Breast epithelium (tissue), 4 donors: Measurements from ENCODE around the gene STEAP3. TPM values are rescaled to one million over a fixed set of nuclear protein-coding genes. Genes with fewer than 3 reads are reported as not detected.
A peak's percentile ranks its signal among the peaks of the same experiment; 100 is the strongest.

Experiments
- DNase-seq, 2 donors: peaks; one replicate each; pipeline ENCODE4 v3.0.0-alpha.2; 2019; ENCODE audit warnings: low spot score in 2 of 2
- H3K27ac ChIP-seq, 2 donors: fragments of 200-600 bp; sonication (generic) in 1 of 2; one replicate each; pipeline ENCODE4 v1.5.1; 2016 to 2019; ENCODE audit warnings: mild to moderate bottlenecking in 1 of 2
- H3K27me3 ChIP-seq, 2 donors: fragments of 200-600 bp; sonication (generic) in 1 of 2; one replicate each; pipeline versions ENCODE4 v1.5.1 to v1.6.0; 2017 to 2019; ENCODE audit warnings: control low read depth in 1 of 2, mild to moderate bottlenecking in 1 of 2
- H3K36me3 ChIP-seq: fragments of 200-600 bp; one replicate; pipeline ENCODE4 v1.5.1; 2019
- H3K4me1 ChIP-seq, 2 donors: fragments of 200-600 bp; sonication (generic); one replicate each; pipeline ENCODE4 v1.5.1; 2016 to 2019; ENCODE audit warnings: control low read depth in 1 of 2
- H3K4me3 ChIP-seq, 3 donors: fragments of 200-600 bp; sonication (generic); 1 replicate in 2 of 3; 2 replicates in 1 of 3; pipeline ENCODE4 v1.5.1; 2016 to 2019; ENCODE audit warnings: mild to moderate bottlenecking in 3 of 3, moderate library complexity in 2 of 3
- H3K9me3 ChIP-seq, 2 donors: fragments of 200-600 bp; sonication (generic) in 1 of 2; one replicate each; pipeline ENCODE4 v1.5.1; 2016 to 2019; ENCODE audit warnings: control low read depth in 1 of 2
- CTCF ChIP-seq, 3 donors: fragments of 450-650 bp; IDR thresholded peaks; one replicate each; pipeline ENCODE4 v1.5.1; 2016 to 2017; ENCODE audit warnings: antibody characterized with exemption in 3 of 3, mild to moderate bottlenecking in 3 of 3, moderate library complexity in 3 of 3
- POLR2A ChIP-seq: fragments of 450-650 bp; IDR thresholded peaks from one replicate; pipeline ENCODE4 v1.6.1; 2016; ENCODE audit warnings: antibody characterized with exemption, mild to moderate bottlenecking, moderate library complexity
- POLR2AphosphoS5 ChIP-seq, 3 donors: sonication (generic); formaldehyde crosslinking; IDR thresholded peaks; one replicate each; pipeline ENCODE4 v1.6.1; 2017; ENCODE audit warnings: antibody characterized with exemption in 3 of 3
- intact Hi-C: fragments of 100-400 bp; cut with DNase I; formaldehyde crosslinking; loops from one replicate; pipeline ENCODE4 v1.15.1; 2023; ENCODE audit warnings: low total_unique reads
- total RNA-seq, 3 donors: library from RNA; depleted of rRNA; stranded (reverse); fragments of >200 nt; gene quantifications; one replicate each; pipeline ENCODE4 v1.1.0, GENCODE V29; 2016

Gene STEAP3
- total RNA-seq, 3 donors from 2014 or later: 11.2 to 52.2 (median 49.8) TPM

- no peak for TF ChIP-seq POLR2AphosphoS5 (IDR thresholded peaks at IDR 0.05)
- no peak for TF ChIP-seq CTCF (IDR thresholded peaks at IDR 0.05)
- TF ChIP-seq POLR2A: no peak
- no peak overlapping the region for H3K4me3 ChIP-seq
- DNase-seq: no peak
- H3K27ac ChIP-seq: no peak overlapping the region
- H3K4me1 ChIP-seq: no peaks in the 10 kb centered on the region
- H3K9me3 ChIP-seq: no peaks in the 10 kb centered on the region
- intact Hi-C loops: no loop called here
- H3K36me3 ChIP-seq: no peaks in the 10 kb centered on the region
- H3K27me3 ChIP-seq: no peaks in the 10 kb centered on the region
Observed at GRCh38 chr2:119177171-119177837, 46.3 kb upstream of the STEAP3 start.

- TF ChIP-seq CTCF (IDR thresholded peaks at IDR 0.05): no peak
- TF ChIP-seq POLR2AphosphoS5 (IDR thresholded peaks at IDR 0.05): no peak
- TF ChIP-seq POLR2A: no peak
- H3K27ac ChIP-seq: no peak overlapping the region
- H3K36me3 ChIP-seq: no peaks in the 10 kb centered on the region
- no peak overlapping the region for H3K4me3 ChIP-seq
- H3K27me3 ChIP-seq: no peaks in the 10 kb centered on the region
- DNase-seq: no peak
- no peaks in the 10 kb centered on the region for H3K4me1 ChIP-seq
- intact Hi-C loops: no loop called here
- no peaks in the 10 kb centered on the region for H3K9me3 ChIP-seq
Observed at GRCh38 chr2:119177838-119178190, 45.8 kb upstream of the STEAP3 start.

GRCh38 chr2:119178776-119179175 is 44.9 kb upstream of the STEAP3 start:
- TF ChIP-seq POLR2AphosphoS5 (IDR thresholded peaks at IDR 0.05): no peak
- intact Hi-C loops: no loop called here

GRCh38 chr2:119179202-119179601 is 44.4 kb upstream of the STEAP3 start:
- DNase-seq: peak in 1 of 2 donors; percentile 81
- intact Hi-C loops: no loop called here
- no peaks in the 10 kb centered on the region for H3K36me3 ChIP-seq
- no peaks in the 10 kb centered on the region for H3K27me3 ChIP-seq
- H3K9me3 ChIP-seq: no peaks in the 10 kb centered on the region
- no peaks in the 10 kb centered on the region for H3K4me1 ChIP-seq
- H3K27ac ChIP-seq: peak overlapping the region; percentile 80 to 82
- TF ChIP-seq POLR2AphosphoS5 (IDR thresholded peaks at IDR 0.05) (no peak), POLR2A (no peak), CTCF (IDR thresholded peaks at IDR 0.05) (no peak)
- no peak overlapping the region for H3K4me3 ChIP-seq

More at GRCh38 chr2:119178776-119179175, 44.9 kb upstream of the STEAP3 start:
- Histone ChIP-seq H3K9me3 (no peaks in the 10 kb centered on the region), H3K27me3 (no peaks in the 10 kb centered on the region), H3K27ac (peak overlapping the region; percentile 80 to 82), H3K36me3 (no peaks in the 10 kb centered on the region), H3K4me1 (no peaks in the 10 kb centered on the region), H3K4me3 (no peak overlapping the region)
- DNase-seq: no peak

- Histone ChIP-seq H3K4me3 (no peak overlapping the region), H3K27me3 (no peaks in the 10 kb centered on the region), H3K36me3 (no peaks in the 10 kb centered on the region), H3K27ac (peak overlapping the region; percentile 80 to 82), H3K4me1 (no peaks in the 10 kb centered on the region), H3K9me3 (no peaks in the 10 kb centered on the region)
- TF ChIP-seq POLR2A (no peak), CTCF (IDR thresholded peaks at IDR 0.05) (no peak), POLR2AphosphoS5 (IDR thresholded peaks at IDR 0.05) (no peak)
- intact Hi-C loops: no loop called here
- no peak for DNase-seq
Observed at GRCh38 chr2:119179991-119180390, 43.6 kb upstream of the STEAP3 start.
